GM12865 (cell line): ENCODE measurements around the gene TGFBI.

Source experiments
- DNase-seq: peaks from one replicate; pipeline ENCODE4 v3.0.0; 2010; ENCODE audit warnings: low read depth
- H3K4me3 ChIP-seq: 2 replicates; pipeline ENCODE4 v1.5.1; 2011; ENCODE audit warnings: mild to moderate bottlenecking, low read depth, low read length, control low read depth
- TF ChIP-seq, protein P1 (sequence below): IDR thresholded peaks from 2 replicates; pipeline ENCODE4 v1.5.1; 2011; ENCODE audit warnings: low read length, control low read depth, low read depth, inconsistent platforms; ENCODE audit not compliant: insufficient read depth; ENCODE audit errors: missing control alignments

The TGFBI gene

DNA sequence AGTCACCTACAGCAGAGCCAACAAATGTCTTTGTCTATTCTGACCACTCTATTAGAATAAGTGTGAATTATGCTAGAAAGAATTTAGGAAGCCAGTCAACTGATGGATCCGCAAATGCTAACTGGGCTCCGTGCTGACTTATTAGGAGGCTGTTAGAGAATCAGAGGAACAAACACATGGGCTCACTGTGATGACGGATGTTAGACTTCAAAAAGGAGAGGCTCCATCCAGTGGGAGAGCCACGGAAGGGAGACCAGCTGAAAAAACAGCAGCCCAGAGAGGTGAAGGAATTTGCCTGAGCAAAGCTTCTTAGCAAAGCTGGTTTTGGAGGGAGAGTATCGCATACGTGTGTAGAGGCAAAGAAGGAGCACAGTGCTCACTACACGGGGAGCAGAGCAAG is 5.8 kb upstream of the TGFBI start:
- H3K4me3 ChIP-seq, result no peak overlapping the region
- TF ChIP-seq, protein P1, sequence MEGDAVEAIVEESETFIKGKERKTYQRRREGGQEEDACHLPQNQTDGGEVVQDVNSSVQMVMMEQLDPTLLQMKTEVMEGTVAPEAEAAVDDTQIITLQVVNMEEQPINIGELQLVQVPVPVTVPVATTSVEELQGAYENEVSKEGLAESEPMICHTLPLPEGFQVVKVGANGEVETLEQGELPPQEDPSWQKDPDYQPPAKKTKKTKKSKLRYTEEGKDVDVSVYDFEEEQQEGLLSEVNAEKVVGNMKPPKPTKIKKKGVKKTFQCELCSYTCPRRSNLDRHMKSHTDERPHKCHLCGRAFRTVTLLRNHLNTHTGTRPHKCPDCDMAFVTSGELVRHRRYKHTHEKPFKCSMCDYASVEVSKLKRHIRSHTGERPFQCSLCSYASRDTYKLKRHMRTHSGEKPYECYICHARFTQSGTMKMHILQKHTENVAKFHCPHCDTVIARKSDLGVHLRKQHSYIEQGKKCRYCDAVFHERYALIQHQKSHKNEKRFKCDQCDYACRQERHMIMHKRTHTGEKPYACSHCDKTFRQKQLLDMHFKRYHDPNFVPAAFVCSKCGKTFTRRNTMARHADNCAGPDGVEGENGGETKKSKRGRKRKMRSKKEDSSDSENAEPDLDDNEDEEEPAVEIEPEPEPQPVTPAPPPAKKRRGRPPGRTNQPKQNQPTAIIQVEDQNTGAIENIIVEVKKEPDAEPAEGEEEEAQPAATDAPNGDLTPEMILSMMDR, result no peak
- no peak for DNase-seq

DNA sequence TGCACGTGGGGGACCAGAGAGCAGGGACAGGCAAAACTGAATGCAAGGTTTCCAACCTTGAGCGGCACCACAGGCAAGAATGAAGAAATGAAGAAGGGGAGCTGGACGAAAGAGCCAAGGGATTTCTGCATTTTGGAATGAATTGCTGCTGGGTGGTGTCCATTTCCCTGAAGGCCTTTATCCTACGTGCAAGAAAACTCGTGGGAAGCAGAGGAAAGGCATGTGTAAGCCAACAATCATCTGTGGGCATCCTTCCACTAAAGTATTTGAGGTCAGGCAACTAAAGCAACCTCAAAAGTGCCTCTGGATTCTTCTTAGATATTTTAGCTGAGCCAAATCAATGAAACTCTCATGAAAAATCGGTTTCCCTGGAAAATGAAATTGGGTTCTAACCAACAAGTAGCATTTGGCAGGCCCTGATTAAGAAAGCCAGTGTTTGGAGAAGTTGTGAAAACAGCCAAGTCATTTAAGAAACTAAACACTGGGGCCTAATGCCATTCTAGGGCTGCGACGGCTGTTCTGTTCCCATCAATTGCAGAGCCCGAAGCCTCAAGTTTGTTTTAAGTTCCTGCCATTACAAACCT is 4.7 kb upstream of the TGFBI start:
- no peak for DNase-seq
- TF ChIP-seq, protein P1, result no peak
- no peak overlapping the region for H3K4me3 ChIP-seq

DNA sequence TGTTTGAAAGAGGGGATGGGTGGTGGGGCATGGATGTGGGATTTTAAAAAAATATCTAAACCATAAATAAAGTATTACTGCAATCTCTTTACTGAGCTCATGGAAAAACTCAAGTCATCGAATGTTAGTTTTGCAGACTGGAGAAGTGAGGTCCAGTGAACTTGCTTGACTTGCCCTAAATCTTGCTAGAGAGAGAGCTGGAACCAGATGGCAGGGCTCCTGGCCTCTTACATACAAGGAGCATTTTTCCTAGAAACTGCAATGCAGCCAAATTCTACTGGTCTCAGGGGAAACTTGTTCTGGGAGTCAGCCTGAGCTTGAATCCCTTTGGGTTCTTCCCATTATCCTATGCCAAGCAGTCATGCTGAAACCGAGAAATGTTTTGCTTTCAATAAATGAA is 2.9 kb upstream of the TGFBI start:
- TF ChIP-seq, protein P1, result no peak
- no peak for DNase-seq
- no peak overlapping the region for H3K4me3 ChIP-seq

DNA sequence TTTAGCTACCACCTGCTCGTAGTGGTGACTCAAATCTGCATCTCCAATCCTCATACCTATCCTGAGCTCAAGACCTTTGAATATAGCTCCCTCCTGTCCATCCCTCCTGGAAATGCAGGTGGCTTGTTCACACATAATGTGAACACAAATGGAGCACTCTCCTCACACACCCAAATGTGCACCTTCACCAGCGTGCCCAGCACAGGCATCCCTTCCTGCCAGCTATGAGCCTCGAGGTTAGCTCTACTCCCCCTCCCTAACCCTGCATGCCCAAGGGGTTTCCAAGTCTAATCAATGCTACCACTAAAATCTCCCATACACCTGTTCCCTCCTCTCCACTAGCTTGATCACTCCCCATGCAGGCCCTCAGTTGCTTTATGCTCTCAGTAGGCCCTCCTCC is 2.2 kb upstream of the TGFBI start:
- H3K4me3 ChIP-seq, result no peak overlapping the region
- TF ChIP-seq, protein P1, result no peak
- DNase-seq, result no peak

DNA sequence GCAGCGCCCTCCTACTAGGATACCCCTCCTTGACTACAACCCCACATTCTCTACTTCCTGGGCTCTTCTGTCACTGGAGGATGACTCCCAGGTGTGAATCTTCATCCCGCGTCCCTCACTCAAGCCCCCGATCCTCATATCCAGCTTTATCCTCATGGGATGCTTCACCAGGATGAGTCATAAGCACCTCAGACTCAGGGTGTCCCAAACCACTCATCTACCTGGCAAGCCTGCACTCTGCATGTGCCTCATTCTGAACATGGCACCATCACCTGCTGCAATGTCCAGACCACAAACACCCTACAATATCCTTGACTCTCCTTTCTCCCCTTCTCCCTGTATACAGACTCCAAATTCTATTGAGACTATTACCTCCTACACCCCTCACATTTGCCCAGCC is 1.5 kb upstream of the TGFBI start:
- DNase-seq, result no peak
- H3K4me3 ChIP-seq, result no peak overlapping the region
- TF ChIP-seq, protein P1, result no peak

DNA sequence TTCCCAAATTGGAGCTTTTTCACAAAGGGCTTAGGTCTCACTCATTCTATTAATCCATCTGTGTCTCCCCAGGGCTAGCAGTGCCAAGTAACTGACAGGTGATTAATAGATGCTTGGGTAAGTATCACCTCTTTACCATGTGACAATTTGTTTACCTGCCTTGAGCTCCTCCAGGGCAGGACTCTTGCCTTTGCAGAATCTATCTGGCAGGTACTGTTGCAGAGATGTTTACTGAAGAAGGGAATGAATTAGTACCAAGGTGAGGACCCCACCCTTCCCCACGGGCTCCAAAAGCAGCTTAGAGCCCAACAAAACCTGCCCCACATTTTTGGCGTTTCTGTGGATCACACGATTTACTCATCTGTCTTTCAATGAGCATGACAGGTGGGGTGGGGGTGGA is 698 bp upstream of the TGFBI start:
- no peak overlapping the region for H3K4me3 ChIP-seq
- TF ChIP-seq, protein P1, result no peak
- DNase-seq, result no peak

DNA sequence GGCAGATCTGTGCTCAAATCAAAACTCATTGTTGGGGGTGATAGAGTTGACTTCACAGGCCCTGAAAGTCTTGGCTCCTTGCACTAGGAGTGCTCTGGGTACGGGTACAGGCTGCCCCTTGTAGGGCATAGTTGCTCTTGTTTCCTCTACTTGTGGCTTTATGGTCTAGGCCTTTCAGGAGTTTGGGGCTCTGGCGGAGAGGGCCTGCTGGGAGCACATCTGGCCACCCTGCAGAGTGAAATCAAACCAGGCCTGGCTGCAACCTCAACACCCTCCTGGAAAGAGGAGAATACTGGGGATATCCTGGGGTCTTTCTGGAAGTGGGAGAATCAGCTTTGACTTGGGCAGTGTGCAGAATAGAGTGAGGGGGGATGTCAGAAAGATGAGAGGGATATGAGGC is 1.5 kb downstream of the TGFBI start:
- TF ChIP-seq, protein P1, result no peak
- DNase-seq, result no peak
- no peak overlapping the region for H3K4me3 ChIP-seq
